Heart left ventricle (tissue), 11 donors: ENCODE results near the gene NUDT4B. TPM values are rescaled to one million over a fixed set of nuclear protein-coding genes. Genes with fewer than 3 reads are reported as not detected.

Source experiments
- polyA plus RNA-seq, 2 donors: library from polyadenylated mRNA; stranded (reverse); fragments of 200-250 nt; gene quantifications; one replicate each; pipeline ENCODE4 v1.2.3, GENCODE V29; 2013
- total RNA-seq, 9 donors: library from RNA; depleted of rRNA in 2 of 9; stranded (reverse); fragments of >200 nt in 2 of 9; fragmentation: NEBNext Ultra II Directional in 3 of 9; extraction: Animal tissue kit (Norgen Biotek cat#: 25700) in 3 of 9; gene quantifications; one replicate each; pipeline versions ENCODE4 v1.1.0 to v1.2.4, GENCODE V29; 2016 to 2023
- donor health status: ischemic (EF 13 %, LVEDD 7.1; RV severe dilation, severe dysfunction).
- donor health status: healthy with polysubstance abuse.
- donor health status: DM: no; HTN: yes; CAD: no.
- donor health status: DM: no; HTN: no; CAD: no.
- donor health status: ischemic (EF 25% LVEDD 5.7; RV mildly dilated, moderate dysfunction).
- donor health status: healthy.
- donor health status: DM: yes; HTN: yes; CAD: no.
- donor health status: PGD.
- donor health status: nonischemic (EF 23%, LVEDD 6.1; RV moderate dilation, normal function).

NUDT4B gene
- total and polyA plus RNA-seq, 11 donors: 0.50 to 267 (median 23.8) TPM; not detected in 5

Other genes starting within 250 kb of the NUDT4B start
- 10 to 100 TPM in 2 of 9 donors, 1 to 10 TPM in 7; 3.5 to 26.4 (median 8.5) TPM for gene NBPF14, start 152.8 kb upstream of the NUDT4B start, total RNA-seq
- 1 to 10 TPM; 4.5 to 9.5 TPM for gene NBPF14, start 152.8 kb upstream of the NUDT4B start, polyA plus RNA-seq
- 1,000 to 10,000 TPM; 1,299 to 2,892 (median 2,435) TPM for gene PDE4DIP, start 95.7 kb downstream of the NUDT4B start, total RNA-seq
- 100 to 1,000 TPM; 614 to 835 TPM for gene PDE4DIP, start 95.7 kb downstream of the NUDT4B start, polyA plus RNA-seq